Measurements from ENCODE around the gene CTNS. TPM values are rescaled to one million over a fixed set of nuclear protein-coding genes. Genes with fewer than 3 reads are reported as not detected.
A peak's percentile ranks its signal among the peaks of the same experiment; 100 is the strongest.

The CTNS gene
- total and polyA plus RNA-seq, 2 of the 13 experiments (the other 11 are each of a cell fraction or from before 2014, with no cell fraction given) = 9.5 to 13.7 TPM

DNA sequence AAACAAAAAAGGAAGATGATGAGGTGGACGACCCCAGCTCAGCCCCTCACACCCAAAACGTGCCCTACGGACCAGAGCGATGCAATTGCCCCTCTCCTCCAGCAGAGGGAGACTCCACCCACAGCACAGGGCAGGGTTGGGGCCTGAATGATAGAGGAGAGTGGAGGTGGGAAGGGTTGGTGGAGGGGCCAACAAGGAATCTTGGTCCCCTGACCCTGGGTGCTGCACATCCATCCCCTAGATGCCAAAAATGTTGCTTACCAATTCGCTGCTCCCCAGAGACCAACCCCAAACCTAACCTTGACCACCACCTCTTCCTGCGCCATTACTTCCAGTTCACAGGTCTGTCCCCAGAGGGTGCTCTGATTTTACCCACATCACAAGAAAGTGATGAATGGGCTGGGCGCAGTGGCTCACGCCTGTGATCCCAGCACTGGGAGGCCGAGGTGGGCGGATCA lies 46.5 kb downstream of the CTNS start:
- no peak overlapping the region for H3K4me2 ChIP-seq (ENCODE audit: low read depth, low read length)
- peaks cover 2 to 7% of the 10 kb centered on the region in 2 experiments; a peak in 4 of 5 replicates for H3K27me3 ChIP-seq (ENCODE audit: control insufficient read depth in 1 of 2, insufficient read depth in 2 of 2, low read length in 2 of 2)
- BruUV-seq (replicated peaks) = no TSS peak
- FAIRE-seq = no peak
- 19% methylated on average over 10 of the region's 10 CpGs for WGBS (ENCODE audit: low lambda C conversion rate)
- H3K9ac ChIP-seq (ENCODE audit: insufficient read depth, low read depth, low read length) = no peak overlapping the region
- no peak overlapping the region for H2AFZ ChIP-seq (ENCODE audit: low read length)
- ATAC-seq = peak; percentile 65
- intact Hi-C loops (cut with micrococcal nuclease; ENCODE audit: unreplicated experiment) (loop anchor here (5.0 kb wide), 2 partner anchors 49 to 144 kb away; no protein-coding TSS in a partner anchor), in situ Hi-C loops (cut with HindIII; ENCODE audit: extremely low pct_ligation_motif_present, low pct_unique_long_range_greater_than_20kb) (no loop called here)
- H4K20me1 ChIP-seq (ENCODE audit: insufficient read depth, low read length) = no peaks in the 10 kb centered on the region
- no peak overlapping the region for H3K27ac ChIP-seq (ENCODE audit: extremely low read length, insufficient read depth, low read length)
- H3K36me3 ChIP-seq (replicated peaks in 1 of 2; ENCODE audit: control insufficient read depth in 1 of 2, insufficient read depth in 2 of 2, low read length in 2 of 2) = no peaks in the 10 kb centered on the region
- H3K4me3 ChIP-seq (replicated peaks in 1 of 3; ENCODE audit: insufficient read depth in 1 of 3, low read depth in 2 of 3, low read length in 3 of 3) = no peak overlapping the region
- H3K79me2 ChIP-seq (ENCODE audit: insufficient read depth, low read length) = no peaks in the 10 kb centered on the region
- peak; percentile 27 for DNase-seq (ENCODE audit: low spot score)
- no peaks in the 10 kb centered on the region for H3K9me3 ChIP-seq (ENCODE audit: low read length)
- CTCF ChIA-PET (ENCODE audit: low intra/inter-chr PET ratio, low total read pairs) = interaction anchor here (1.5 to 1.9 kb wide), 2 partner anchors 49 to 144 kb away, joined by 7 read pairs; no protein-coding TSS in a partner anchor
- H3K4me1 ChIP-seq (ENCODE audit: insufficient read depth, low read length) = peaks cover 10% of the 10 kb centered on the region
- POLR2A ChIA-PET = interaction anchor here (0.8 kb wide), 1 partner anchor 15 kb away, joined by 4 read pairs; the partner anchor contains the start of gene TAX1BP3
- TF ChIP-seq SP4 (CRISPR knock-in tag; IDR thresholded peaks at IDR 0.05) = 0 out of 2 replicates have a peak, but pooled peaks have one; percentile 31
- TF ChIP-seq, protein P1, sequence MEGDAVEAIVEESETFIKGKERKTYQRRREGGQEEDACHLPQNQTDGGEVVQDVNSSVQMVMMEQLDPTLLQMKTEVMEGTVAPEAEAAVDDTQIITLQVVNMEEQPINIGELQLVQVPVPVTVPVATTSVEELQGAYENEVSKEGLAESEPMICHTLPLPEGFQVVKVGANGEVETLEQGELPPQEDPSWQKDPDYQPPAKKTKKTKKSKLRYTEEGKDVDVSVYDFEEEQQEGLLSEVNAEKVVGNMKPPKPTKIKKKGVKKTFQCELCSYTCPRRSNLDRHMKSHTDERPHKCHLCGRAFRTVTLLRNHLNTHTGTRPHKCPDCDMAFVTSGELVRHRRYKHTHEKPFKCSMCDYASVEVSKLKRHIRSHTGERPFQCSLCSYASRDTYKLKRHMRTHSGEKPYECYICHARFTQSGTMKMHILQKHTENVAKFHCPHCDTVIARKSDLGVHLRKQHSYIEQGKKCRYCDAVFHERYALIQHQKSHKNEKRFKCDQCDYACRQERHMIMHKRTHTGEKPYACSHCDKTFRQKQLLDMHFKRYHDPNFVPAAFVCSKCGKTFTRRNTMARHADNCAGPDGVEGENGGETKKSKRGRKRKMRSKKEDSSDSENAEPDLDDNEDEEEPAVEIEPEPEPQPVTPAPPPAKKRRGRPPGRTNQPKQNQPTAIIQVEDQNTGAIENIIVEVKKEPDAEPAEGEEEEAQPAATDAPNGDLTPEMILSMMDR (CRISPR knock-in tag; IDR thresholded peaks at IDR 0.05) = peak; percentile 91
- TF ChIP-seq RAD21 (CRISPR knock-in tag; IDR thresholded peaks at IDR 0.05) = peak; percentile 44
- TF ChIP-seq XRCC5 (optimal IDR thresholded peaks at IDR 0.05; ENCODE audit: low read length) = peak; percentile 27
- peak; percentile 47; the same call in 1 of the 2 replicates for TF ChIP-seq SMC3 (IDR thresholded peaks at IDR 0.05; ENCODE audit: low read length)
- peak; percentile 34; the same call in 1 of the 2 replicates for TF ChIP-seq KDM2A (CRISPR knock-in tag; IDR thresholded peaks at IDR 0.05; ENCODE audit: borderline replicate concordance, low read depth)
- peak; percentile 20; the same call in 1 of the 2 replicates for TF ChIP-seq BHLHE40 (IDR thresholded peaks at IDR 0.05; ENCODE audit: low read length)
- no peak for TF ChIP-seq NCOA2 (CRISPR knock-in tag; IDR thresholded peaks at IDR 0.05)
- TF ChIP-seq NFYB (CRISPR knock-in tag; IDR thresholded peaks at IDR 0.05) = no peak
- TF ChIP-seq, protein P2, sequence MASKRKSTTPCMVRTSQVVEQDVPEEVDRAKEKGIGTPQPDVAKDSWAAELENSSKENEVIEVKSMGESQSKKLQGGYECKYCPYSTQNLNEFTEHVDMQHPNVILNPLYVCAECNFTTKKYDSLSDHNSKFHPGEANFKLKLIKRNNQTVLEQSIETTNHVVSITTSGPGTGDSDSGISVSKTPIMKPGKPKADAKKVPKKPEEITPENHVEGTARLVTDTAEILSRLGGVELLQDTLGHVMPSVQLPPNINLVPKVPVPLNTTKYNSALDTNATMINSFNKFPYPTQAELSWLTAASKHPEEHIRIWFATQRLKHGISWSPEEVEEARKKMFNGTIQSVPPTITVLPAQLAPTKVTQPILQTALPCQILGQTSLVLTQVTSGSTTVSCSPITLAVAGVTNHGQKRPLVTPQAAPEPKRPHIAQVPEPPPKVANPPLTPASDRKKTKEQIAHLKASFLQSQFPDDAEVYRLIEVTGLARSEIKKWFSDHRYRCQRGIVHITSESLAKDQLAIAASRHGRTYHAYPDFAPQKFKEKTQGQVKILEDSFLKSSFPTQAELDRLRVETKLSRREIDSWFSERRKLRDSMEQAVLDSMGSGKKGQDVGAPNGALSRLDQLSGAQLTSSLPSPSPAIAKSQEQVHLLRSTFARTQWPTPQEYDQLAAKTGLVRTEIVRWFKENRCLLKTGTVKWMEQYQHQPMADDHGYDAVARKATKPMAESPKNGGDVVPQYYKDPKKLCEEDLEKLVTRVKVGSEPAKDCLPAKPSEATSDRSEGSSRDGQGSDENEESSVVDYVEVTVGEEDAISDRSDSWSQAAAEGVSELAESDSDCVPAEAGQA (IDR thresholded peaks at IDR 0.05; ENCODE audit: low read depth) = no peak
- TF ChIP-seq, protein P2 (CRISPR knock-in tag; IDR thresholded peaks at IDR 0.05; ENCODE audit: borderline replicate concordance) = no peak
- TF ChIP-seq STAG1 (CRISPR knock-in tag; IDR thresholded peaks at IDR 0.05) = peak; percentile 57
- TF ChIP-seq SUZ12 (IDR thresholded peaks at IDR 0.05; ENCODE audit: low read depth, low read length) = no peak
- peak; percentile 77 for TF ChIP-seq ZSCAN25 (CRISPR knock-in tag; IDR thresholded peaks at IDR 0.05)
- no peak for TF ChIP-seq CEBPB (IDR thresholded peaks at IDR 0.05; ENCODE audit: borderline replicate concordance, low read depth, low read length)
- TF ChIP-seq ZNF761 (CRISPR knock-in tag; conservative IDR thresholded peaks at IDR 0.05) = no peak

Measured in HepG2 (cell line).